Stimulated activated CD4-positive, alpha-beta T cell treated with anti-CD3 and anti-CD28 coated beads, Interleukin-15, amount 100 ng/mL, for 24 hours (primary cell): ENCODE data around the gene ABLIM2.

Experiments
- DNase-seq: peaks from one replicate; pipeline ENCODE4 v3.0.0-alpha.2; 2020

The ABLIM2 gene

GRCh38 chr4:7993671-7994070 lies 164.9 kb downstream of the ABLIM2 start:
- DNase-seq: no peak

- DNase-seq: no peak
Measured at GRCh38 chr4:7992846-7993245, 165.8 kb downstream of the ABLIM2 start.

GRCh38 chr4:7990807-7991459 lies 167.7 kb downstream of the ABLIM2 start:
- DNase-seq: no peak

GRCh38 chr4:7989654-7990053 lies 169.0 kb downstream of the ABLIM2 start:
- DNase-seq: no peak

- no peak for DNase-seq
Measured at GRCh38 chr4:7988437-7988836, 170.2 kb downstream of the ABLIM2 start.

- peak; percentile 84 for DNase-seq
Measured at GRCh38 chr4:7987148-7987989, 171.2 kb downstream of the ABLIM2 start.

GRCh38 chr4:7985891-7986441 lies 172.6 kb downstream of the ABLIM2 start:
- DNase-seq: no peak

DNA sequence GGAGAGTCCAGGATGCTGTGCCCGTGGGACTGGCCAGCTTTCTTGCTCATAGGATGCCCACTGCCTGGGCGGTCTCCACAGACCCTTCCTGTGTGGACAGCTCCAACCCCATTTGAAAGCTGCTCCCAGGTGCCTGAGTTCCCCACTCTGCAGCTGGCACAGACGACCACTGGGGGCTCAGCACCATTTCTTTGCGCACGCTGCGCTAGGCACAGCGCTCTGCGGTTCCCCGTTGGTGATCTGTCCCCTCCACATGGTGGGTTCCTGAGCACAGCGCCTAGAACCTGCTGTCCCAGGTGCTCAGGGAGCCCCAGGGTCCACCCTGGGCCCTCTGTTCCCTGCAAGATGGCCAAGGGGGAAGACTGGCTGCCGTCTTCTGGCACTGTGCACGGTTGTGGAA lies 173.5 kb downstream of the ABLIM2 start:
- DNase-seq: no peak

DNA sequence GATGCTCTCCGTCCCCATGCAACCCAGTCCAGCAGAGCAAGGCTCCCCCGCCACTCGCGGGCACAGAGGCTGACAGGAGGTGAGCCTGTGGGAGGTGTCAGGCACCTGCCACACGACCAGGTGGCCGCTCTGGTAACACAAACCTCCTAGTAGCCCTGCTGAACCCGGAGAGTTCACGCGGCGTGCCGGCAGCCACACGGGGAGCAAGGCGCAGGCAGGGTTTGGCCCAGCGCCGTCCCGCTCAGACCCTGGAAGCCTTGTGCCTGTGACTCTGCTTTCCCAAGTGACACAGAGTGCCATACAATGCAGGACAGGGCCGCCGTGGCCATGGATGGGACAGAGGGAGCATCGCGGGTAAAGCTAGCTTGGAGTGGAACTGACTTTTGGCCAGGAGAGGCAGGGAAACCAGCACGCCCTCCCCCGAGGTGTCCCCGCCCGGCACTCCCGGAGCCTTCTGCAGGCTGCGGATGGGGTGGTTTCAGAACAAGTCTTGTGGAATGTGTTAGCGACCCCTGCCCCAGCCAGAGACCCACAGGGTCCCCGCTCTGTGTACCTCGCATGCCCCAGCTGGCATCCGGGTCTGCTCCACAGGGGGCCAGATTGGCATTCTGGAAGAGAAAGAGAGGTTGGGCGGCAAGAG lies 174.2 kb downstream of the ABLIM2 start:
- no peak for DNase-seq

DNA sequence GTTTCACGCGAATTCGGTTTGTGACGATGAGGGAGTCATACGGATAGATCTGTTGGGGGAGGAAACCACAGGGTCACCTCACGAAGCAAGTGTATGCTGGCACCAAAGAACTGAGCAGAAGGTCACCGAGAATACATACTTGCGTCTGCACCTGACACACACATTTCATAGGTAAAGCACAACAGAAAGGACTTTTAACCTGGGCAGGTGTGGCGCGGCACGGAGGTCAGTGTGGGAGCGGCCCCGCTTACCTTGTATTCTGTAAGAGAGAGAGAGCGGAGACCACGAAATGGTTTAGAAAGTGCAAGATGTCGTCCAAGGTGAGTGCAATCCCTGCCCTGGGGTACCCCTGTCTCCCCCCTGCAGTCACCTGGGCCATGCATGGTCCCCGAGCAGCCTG lies 175.3 kb downstream of the ABLIM2 start:
- no peak for DNase-seq

DNA sequence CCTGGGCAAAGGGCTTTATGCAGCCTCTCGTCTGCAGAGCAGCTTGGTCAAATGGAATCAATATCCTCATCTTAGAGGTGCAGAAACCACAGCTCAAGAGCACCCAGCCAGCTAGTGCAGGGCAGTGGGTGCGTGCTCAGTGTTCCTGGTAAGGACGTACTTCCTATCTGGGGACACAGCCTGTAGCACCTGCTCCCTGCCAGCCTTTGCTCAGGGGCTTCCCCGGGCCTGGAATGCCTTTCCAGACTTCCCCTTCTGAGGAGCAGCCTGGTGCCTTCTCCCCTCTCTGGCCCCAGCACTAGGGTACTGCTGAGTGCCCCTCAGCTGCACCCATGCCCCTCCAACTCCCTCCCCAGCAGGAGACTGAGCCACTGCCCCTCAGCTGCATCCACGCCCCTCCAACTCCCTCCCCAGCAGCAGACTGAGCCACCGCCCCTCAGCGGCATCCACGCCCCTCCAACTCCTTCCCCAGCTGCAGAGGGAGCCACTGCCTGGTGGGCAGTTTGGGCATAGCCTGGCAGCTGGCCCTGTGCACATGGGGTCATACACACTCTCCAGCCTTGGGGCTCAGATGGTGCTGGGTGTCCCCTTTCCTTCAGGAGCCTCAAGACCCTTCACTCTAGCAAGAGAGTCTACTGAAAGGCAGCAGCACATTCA lies 176.7 kb downstream of the ABLIM2 start:
- no peak for DNase-seq

GRCh38 chr4:7980036-7980435 lies 178.6 kb downstream of the ABLIM2 start:
- no peak for DNase-seq

DNA sequence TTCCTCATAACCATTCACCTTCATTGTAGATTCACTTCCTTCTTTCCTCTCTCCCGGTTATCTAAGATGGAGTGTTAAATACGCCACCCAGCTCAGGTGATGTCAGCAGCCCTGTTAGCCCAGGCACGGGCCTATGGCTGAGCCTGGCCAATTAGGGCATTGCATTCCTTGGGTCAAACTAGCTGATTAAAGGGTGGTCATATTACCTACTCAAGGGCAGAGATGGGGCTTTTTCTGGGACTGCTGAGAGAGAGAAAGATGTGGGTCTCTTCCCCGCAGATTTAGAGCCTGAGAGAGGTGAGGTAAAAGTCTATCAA lies 179.0 kb downstream of the ABLIM2 start:
- no peak for DNase-seq

DNA sequence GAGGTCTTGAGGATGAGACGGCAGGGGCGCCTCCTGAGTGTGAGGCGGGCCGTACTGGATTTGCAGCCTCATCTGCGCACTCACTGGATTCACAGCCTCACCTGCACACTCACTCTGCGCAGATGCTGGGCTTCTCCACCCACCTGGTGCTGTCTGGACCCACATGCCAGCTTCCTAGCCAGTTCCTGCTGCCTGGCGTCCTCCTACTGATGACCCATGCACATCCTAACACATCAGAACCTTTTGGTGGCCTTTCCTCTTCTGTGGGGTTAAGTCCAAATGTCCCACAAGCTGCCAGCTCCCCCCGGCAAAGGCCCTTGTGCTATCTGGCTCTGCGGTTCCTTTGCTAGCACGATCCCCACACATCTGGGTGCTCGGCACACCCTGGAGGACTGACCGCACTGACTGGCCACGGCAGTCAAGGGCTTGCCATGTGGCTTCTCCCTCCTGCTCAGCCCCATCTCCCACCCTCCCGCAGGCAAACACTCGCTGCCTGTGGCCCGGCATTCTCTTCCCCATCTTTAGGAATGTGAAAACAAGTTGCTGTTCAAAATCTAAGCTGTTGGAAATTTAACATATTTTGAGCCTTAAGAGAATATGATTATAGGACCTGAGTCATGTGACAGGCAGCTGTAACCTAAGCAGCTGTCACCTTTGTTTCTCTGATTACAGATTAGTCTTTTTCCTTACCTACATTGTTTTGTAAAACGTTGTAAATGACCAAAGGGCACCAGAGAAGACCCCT lies 179.5 kb downstream of the ABLIM2 start:
- no peak for DNase-seq

GRCh38 chr4:7978489-7978888 lies 180.1 kb downstream of the ABLIM2 start:
- no peak for DNase-seq

DNA sequence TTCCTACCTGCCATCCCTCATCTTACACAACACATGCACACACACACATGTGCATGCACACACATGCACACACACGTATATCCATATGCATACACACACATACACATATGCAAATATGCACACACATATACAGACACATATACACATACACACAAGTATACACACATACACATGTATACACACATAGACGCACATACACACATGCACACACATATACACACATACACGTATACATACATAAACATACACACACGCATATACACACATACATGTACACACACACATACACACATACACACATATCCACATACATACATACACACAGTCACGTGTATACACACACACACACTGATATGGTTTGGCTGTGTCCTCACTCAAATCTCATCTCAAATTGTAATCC lies 182.0 kb downstream of the ABLIM2 start:
- no peak for DNase-seq

DNA sequence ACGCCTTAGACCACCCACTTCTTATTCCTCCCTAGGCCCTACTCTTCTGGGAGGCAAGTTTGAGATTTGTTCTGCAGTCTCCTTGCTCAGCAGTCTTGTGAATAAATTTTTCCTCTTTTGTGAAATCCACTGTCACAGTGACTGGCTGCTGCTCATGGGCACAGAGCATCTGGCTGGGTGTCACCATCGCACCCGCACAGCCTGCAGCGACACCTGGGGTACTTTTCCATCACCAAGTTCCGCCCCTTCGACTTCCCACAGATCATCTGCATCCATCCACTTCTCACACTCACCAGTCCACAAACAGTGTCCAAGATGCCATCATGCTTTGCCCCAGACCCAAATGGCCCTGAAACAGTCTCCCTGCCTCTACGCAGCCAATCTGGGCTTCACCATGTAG lies 182.6 kb downstream of the ABLIM2 start:
- DNase-seq: no peak

GRCh38 chr4:7974425-7974824 lies 184.2 kb downstream of the ABLIM2 start:
- DNase-seq: no peak

GRCh38 chr4:7973545-7973981 lies 185.1 kb downstream of the ABLIM2 start:
- no peak for DNase-seq

GRCh38 chr4:7971881-7972500 lies 186.6 kb downstream of the ABLIM2 start:
- DNase-seq: no peak

DNA sequence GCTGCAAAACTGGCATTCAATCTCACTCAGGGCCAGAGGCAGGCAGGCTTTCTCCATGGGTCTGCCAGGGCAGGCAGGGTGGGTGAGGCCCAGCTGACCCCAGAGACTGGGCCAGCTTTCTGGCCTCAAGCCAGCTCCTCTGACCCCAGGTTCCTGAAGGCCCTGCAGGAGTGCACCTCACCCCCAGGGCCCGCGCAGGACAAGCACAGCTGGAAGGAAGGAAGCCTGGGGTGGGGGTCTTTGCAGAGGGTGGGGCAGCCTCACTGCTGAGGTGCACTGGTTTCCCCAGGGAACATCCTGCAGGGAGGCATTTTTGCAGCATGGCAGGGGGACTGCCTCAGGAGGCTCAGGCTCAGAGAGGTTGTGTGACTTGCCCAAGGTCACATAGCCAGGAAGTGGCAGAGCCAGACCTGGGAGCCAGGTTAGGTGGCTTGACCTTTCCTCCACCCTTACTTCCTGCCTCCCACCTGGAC lies 187.4 kb downstream of the ABLIM2 start:
- DNase-seq: no peak

- DNase-seq: no peak
Measured at GRCh38 chr4:7970361-7970946, 188.2 kb downstream of the ABLIM2 start.
